HG02588 (cell line): ENCODE measurements around the gene TRMU.
"Not testable (repeated sequence)": the region's sequence is repeated elsewhere in the genome, so short reads cannot be mapped to it uniquely, and the experiment has no call there.

Source experiments
- ATAC-seq: cut with Tn5 transposase; IDR thresholded peaks from one replicate; pipeline ENCODE4 v1.9.1; 2021; ENCODE audit warnings: mild to moderate bottlenecking, moderate library complexity; ENCODE audit not compliant: unreplicated experiment

Gene TRMU

DNA sequence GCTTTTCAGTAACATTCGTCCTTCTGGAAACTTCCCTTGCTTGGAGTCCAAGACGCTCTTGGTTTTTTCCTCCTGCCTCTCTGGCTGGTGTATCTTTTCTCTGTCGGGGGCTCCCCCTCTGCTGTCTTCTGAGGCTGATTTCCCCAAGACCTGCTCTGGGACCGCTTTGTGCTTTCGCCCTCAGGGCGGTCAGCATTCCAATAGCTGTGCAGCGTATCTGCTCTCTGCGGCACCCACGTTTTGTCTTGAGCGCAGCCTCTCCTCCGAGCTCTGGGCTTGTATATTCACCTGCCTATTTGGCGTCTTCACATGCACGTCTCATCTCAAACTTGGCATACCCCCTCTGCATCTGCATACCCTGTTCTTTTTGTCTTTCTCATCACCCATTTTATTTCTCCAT is 36.4 kb upstream of the TRMU start:
- ATAC-seq = no peak

DNA sequence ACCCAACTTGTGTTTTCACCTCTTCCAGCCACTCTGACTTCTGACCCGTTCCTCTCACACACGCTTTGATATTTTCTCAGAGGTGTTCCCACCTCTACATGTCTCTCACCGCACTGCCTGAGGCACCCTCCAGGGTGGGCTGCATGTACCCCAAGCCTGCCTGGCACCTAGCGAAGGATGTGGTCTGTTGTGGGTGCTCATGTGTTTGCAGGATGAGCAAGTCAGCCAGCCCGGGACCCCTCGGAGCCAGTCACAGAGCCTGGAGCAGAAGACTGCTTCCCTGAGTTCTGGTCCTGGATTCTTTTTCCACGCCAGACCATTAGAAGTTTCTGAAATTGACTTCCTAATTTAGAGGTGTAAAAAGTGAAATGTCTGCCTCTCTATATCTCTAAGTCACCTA is 35.0 kb upstream of the TRMU start:
- ATAC-seq = no peak

DNA sequence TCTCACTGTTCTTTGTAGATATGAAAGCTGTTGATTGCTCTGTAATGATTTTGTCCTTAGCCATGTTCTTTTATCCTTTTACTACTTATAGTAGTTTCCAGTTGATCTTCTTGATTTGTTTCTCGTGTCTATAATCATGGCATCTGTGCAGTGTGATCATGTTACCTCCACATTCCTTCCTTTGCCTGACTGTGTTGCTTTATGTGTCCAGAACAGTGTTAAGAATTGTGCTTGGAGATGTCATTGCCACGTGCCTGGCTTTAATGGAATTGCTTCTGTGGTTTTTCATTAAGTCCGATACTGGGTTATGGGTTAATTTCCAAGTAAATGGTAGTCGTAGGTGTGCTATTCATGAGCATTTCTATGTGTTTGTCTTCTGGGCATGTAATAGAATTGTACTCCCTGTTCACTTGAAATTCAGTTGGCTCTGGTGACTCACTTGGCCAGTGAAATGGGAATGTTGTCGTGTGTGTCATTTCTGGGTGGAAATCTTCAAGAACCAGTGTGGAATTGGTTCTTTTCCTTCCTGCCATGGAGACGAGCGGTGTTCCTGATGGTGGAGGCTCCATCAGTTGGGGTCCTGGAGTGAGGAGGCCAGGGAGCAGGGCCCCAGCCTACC is 32.1 kb upstream of the TRMU start:
- ATAC-seq = no peak

DNA sequence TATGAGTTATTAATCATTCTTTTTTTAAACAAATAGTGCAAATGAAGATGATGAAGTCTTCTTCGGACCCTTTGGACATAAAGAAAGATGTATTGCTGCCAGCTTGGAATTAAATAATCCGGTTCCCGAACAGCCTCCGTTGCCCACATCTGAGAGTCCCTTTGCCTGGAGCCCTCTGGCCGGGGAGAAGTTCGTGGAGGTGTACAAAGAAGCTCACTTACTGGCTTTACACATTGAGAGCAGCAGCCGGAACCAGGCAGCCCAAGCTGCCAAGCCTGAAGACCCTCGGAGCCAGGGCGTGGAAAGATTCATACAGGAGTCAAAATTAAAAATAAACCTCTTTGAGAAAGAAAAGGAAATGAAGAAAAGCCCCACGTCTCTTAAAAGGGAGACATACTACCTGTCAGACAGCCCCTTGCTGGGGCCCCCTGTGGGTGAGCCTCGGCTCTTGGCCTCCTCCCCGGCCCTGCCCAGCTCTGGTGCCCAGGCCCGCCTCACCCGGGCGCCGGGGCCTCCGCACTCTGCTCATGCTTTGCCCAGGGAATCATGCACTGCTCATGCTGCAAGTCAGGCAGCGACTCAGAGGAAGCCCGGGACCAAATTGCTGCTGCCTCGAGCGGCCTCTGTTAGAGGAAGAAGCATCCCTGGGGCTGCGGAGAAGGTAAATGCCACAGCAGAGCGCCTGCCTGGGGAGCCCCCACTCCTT is 27.1 kb upstream of the TRMU start:
- ATAC-seq = no peak

DNA sequence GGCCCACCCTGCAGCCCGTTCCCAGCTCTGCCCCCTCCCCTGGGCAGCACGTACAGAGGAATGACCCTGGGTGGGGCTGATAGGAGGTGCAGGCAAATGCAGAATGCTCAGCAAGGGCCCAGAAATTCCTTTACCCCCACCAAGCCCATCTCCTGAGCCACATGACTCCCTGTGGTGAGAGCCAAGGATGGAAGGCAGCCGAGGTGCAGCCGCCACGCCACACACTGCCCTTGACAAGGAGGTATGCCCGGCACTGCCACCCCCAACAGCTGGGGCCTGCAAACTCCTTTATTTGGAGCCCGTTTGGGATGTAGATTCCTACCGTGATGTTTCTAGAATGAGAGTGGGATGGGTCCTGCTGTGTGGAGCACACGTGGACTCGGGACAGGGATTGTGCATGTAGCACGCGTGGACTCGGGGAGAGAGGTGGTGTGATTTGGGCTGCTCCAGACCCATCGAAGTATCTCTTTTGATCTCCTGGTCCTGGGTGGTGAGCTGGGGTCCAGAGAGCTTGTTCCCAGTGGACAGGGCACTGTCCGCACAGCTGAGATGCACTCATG is 25.9 kb upstream of the TRMU start:
- no peak for ATAC-seq

DNA sequence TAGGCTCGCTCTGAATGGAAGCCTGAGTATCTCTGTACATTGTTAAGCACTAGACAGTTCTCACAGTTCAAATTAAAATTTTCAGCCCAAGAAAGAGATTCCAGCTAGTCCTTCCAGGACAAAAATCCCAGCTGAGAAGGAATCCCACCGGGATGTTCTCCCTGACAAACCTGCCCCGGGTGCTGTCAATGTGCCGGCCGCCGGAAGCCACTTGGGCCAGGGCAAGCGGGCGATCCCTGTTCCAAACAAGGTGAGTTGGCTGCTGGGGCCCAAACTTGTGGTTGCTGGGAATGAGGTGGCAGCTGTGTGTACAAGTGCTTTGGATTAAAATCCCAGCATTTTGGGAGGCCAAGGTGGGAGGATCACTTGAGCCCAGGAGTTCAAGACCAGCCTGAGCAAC is 23.5 kb upstream of the TRMU start:
- ATAC-seq = no peak

DNA sequence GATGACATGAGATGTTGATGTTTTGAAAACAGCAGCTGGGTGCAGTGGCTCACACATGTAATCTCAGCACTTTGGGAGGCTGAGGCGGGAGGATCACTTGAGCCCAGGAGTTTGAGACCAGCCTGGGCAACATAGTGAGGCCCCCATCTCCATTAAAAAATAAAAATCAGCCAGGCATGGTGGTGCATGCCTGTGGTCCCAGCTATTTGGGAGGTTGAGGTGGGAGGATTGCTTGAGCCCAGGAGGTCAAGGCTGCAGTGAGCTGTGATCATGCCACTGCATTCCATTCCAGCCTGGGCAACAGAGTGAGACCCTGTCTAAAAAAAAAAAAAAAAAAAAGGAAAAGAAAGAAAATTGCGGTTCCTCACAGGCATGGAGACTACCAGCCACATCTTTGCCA is 22.7 kb upstream of the TRMU start:
- not testable (repeated sequence) for ATAC-seq

DNA sequence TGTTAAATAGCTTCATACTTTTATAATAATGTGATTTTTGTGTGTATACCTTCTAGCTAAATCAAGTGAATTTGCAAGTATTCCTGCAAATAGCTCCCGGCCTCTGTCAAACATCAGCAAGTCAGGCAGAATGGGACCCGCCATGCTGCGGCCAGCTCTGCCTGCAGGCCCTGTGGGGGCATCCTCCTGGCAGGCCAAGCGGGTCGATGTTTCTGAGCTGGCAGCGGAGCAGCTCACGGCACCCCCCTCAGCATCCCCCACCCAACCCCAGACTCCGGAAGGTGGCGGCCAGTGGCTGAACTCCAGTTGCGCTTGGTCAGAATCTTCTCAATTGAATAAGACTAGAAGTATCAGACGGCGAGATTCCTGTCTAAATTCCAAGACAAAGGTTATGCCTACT is 19.5 kb upstream of the TRMU start:
- no peak for ATAC-seq

DNA sequence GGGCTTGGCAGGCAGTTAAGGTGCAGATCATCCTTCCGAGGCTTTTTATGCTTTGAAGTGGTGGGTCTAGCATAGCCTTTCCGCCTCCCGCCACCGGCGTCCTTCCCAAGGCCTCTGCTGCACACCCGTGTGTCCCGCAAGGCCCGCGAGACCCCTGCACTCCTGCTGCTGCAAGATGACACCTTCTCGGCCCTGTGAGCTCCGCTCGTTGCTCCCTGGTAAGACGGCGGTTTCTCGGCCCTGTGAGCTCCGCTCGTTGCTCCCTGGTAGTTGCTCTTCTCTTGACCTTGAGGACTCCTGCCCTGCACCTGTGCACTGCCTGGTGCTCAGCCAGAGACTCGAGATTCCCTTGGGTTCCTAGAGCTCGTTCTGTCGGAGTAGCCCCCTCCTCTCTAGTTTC is 17.9 kb upstream of the TRMU start:
- no peak for ATAC-seq

DNA sequence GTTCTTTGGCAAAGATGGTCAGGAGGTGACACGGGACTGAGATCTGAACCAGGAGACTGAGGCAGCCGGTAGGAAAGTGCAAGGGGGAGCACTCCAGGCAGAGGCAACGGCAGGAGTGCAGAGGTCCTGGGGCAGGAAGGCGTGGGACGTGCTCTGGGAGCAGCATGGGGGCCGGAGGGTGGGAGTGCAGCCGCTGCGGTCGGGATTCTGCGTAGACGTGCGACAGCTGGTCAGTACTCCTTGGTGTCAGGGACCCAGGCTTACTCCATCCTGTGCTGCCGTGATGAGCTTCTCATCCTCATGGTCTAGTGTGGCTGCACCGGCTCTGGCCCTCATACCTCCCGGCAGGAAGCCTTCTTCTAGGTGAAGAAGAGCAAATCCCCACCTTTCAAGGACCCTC is 16.9 kb upstream of the TRMU start:
- no peak for ATAC-seq

DNA sequence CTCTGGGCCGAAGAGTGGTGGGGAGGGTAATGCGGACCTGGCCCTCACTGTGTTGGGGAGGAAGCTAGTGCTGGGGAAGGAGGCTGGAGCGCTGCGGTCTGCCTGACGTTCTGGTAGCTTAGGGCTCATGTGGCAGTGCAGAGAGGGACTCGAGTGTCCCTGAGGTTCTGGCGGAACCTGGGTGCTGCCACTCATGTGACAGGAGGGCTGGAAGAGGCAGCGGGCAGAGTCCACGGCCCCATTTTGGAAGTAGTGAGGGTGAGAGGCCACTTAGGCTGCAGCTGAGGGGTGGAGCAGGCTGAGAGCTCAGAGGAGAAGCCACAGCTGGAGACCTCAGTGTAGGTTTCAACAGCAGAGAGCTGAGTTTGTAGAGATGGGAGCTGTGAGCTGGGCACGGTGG is 16.2 kb upstream of the TRMU start:
- ATAC-seq = no peak

DNA sequence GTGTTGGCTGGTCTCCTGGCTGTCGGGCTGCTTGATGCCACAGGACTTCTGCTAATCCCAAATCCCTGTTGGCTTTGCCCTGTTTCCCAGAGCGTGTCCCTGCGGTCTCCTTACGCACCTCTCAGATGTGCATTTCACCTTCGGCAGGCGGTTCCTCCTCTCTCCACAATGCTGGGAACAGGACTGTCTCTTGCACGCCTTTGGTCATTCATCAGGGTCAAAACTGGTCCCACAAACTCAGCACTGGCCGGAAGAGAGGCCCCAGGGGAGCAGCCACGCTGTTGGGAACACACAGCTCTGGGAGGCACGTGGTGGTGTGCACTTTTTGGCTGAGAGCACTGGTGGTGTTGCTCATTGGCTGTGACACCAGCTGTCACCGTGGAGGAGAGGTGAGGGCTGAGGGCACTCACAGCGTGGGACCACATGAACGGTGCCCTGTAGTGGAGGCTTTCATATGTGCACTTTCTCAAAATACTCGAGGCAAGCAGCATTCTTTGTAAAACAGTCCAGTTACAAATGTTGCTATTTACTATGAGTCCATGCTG is 15.3 kb upstream of the TRMU start:
- ATAC-seq = no peak

DNA sequence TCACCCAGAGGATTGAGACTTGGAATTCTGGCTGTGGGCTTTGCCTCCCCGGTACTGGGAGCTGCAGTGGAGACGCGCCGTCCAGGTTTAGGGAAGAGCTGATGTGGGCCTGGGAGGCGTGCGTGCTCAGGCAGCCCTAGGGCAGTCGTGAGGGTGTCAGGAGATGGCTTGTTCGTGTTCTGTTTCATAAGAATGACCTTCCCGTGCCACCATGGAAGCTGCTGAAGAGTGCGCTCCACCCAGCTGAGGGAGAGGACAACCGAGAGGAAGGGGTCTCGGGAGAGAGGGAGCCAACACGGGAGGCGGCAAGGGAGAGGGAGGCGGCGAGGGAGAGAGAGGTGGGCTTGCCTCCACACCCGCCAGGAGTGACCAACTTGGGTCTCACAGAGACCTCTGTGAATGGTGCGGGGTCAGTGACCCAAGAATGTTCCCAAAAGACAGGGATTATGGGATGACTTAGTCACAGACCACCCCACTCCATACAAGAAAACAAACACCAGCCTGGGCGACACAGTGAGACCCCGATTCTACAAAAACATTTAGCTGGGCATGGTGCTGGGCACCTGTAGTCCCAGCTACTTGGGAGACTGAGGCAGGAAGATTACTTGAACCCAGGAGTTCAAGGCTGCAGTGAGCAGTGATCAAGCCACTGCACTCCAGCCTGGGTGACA is 14.7 kb upstream of the TRMU start:
- ATAC-seq = no peak

DNA sequence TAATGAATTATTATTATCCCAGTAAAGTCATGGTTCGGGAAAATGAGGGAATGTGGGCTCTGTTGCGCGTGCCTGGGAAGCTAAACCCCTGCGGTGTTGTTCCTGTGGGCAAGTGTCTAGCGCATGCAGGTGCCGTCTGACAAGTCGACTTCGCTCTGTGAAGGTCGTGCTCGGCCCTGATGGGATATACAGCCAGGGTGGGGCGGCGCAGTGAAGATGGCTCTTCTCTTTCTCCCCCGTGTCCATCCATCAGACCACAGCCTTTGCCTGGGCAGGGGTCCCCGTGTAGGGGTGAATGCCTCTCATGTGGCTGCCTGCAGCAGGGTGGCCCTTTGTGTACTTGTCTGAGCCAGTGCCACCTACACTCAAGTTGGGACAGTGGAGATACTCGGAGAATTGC is 12.8 kb upstream of the TRMU start:
- no peak for ATAC-seq

DNA sequence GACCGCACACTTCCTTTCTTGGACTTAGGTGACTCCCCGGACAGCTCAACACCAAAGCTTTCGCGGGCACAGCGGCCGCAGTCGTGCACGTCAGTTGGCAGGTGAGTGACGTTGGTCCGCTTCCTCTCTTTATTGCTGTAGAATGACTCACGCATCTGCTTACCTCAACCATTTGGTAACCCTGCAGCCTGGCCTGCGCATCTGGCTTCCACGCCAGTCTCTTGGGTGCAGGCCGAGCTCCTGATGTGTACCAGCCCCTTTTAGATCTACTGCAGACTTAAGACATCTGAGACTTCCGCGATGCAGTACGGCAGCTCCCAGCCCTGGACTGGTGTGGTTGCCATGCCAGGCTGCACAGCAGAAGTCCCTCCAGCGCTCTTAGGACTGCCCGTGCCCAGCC is 12.4 kb upstream of the TRMU start:
- no peak for ATAC-seq

DNA sequence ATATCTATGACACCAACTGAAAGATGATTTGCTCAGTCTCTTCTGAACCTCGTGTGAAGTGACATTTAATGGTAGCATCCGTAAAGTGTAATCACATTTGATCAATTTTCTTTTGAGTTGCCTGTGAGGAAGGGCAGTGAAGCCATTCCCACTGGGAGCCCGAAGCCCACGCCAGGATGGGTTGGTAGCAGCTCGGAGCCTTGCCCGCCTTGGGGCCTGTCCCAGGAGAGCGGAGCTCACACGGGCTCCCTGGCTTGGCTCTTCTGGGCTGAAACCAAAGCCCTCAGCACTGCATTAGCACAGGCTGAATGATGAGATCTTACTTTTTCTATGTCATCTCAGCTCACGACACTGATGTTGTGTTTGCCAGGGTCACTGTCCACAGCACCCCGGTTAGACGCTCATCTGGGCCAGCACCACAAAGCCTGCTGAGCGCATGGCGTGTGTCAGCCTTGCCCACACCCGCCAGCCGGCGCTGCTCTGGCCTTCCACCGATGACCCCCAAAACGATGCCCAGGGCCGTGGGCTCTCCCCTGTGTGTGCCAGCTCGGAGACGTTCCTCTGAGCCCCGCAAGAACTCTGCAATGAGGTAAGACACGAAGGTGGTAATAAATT is 9.3 kb upstream of the TRMU start:
- no peak for ATAC-seq

DNA sequence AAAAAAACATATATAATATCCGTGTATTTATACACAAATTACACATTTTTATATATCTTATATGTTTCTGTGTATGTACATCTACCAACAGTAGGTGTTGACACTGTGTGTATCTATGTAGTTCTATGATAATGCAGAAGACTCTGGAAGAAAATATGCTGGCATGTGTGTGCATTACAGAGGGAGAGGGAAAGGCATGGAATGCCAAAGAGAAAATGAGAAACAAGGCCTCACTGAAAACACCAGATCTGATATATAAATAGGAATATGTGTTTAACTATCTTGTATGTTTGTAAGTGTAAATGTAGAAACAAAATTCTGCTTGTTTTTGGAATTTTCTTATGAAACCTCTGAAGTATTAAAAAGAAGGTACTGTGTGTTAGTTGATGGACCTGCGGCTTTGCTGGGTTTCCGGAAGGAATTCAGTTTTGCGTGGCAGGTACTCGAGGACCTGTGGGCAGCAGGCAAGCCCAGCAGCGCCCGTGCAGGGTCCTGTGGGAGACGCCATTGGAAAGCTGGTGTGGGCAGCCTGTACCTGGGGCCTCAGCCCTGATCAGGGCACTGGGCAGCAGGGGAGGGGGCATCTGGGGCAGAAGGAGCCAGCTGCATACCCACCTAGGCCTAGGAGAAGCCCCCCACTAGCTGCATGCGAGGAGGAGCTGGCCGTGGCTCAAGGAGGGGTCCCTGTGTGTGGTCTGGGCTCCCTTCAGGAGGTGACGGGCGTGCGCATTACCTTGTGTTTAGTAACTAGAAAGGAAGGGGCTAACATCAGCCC is 7.6 kb upstream of the TRMU start:
- ATAC-seq = no peak

DNA sequence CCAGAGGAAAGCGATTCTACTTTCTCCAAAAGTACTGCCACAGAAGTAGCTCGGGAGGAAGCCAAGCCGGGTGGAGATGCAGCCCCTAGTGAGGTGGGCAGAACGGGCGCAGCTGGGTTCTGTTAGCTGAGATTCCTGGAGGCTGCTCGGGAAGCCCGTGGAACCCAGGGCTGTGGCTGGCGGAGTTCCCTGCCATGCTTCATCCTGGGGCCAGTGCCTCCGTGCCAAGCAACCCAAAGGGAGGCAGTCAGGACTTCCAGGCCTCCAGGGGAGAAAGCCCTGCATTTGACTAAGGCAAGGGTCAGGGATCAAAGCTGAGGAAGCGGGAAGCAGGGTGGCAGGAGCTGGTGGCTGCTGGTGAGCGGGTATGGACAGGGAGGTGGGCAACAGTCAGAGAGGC is 6.7 kb upstream of the TRMU start:
- no peak for ATAC-seq

DNA sequence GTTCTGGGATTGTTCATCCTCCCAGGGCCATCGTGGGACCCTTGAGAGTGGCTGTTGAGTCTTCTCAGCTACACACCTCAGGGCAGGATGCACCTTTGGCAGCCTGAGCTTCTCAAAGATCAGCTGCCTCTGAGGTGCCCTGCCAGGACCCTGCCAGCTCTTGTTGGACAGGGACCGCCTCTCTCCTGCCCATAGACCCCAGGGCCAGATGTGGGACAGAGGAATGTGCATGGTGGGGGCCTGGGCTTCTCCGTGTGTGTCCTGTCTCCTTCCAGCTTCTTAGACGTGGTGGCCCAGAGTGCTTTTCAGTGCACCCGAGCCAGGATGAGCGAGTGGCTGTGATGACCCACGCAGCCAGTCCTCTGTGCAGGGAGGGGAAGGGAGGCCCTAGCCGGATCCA is 5.9 kb upstream of the TRMU start:
- ATAC-seq = no peak

DNA sequence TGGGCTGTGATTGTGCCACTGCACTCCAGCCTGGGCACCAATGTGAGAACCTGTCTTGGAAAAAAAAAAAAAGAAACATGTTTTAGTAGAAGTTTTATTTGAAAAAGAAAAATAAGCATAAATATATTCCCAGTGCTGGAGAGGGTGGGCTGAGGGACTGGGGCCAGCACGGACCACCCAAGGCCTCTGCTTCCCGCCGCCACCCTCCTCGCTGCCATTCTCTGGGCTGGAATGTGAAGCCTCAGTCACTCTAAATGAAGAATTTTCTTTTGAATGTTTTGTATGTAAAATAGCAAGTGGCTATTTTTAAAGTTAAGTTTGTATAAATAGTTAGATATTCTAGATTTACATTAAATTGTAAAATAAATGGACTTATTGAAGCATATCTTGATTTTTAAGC is 5.1 kb upstream of the TRMU start:
- no peak for ATAC-seq

DNA sequence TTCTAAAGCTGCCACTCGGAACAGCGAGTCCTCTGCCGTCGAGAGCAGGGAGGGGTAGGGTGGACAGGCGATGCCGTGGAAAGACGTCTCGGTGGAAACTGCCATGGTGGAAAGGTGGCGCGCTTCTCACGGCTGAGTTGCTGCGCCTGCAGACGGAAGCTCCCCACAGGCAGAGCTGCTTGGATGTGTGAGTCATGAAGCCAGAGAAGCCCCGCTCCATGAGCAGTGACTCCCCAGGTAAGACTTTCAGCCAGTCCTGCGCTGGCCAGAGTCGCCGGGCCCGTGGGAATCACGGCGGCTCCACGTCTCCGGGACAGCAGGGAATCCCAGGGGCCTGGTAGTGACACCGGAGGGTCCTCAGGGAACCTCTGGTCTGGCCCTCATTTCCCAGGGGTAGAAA is 4.0 kb upstream of the TRMU start:
- no peak for ATAC-seq
